HEK293 (cell line): ENCODE measurements around the gene ZNF565.
A peak's percentile ranks its signal among the peaks of the same experiment; 100 is the strongest.

ENCODE experiments used
- CTCF ChIA-PET: fragments of 350-600 bp; formaldehyde crosslinking; extraction: SDS; loops from one replicate; lab custom pipeline; 2021; ENCODE audit warnings: antibody characterized with exemption; lab: Yijun Ruan, JAX
- POLR2A ChIA-PET: fragments of 300-600 bp; formaldehyde crosslinking; extraction: SDS; loops from one replicate; lab custom pipeline; 2020; ENCODE audit warnings: antibody characterized with exemption, inconsistent platforms; lab: Yijun Ruan, JAX
- H3K27ac ChIP-seq: fragments of 200-500 bp; sonication (Bioruptor generic); 2 replicates; pipeline ENCODE4 v1.5.1; 2014; ENCODE audit warnings: low read depth, low read length, control low read depth, inconsistent platforms; ENCODE audit errors: extremely low read depth
- H3K36me3 ChIP-seq, 2 experiments: fragments of 200-500 bp in 1 of 2; sonication (Bioruptor generic) in 1 of 2; 1 replicate in 1 of 2; 2 replicates in 1 of 2; pipeline ENCODE4 v1.5.1; 2014 to 2017; ENCODE audit warnings: inconsistent platforms in 2 of 2, low read length in 2 of 2; ENCODE audit not compliant: control insufficient read depth in 2 of 2, insufficient read depth in 1 of 2
- H3K4me1 ChIP-seq: fragments of 200-500 bp; sonication (Bioruptor generic); 2 replicates; pipeline ENCODE4 v1.5.1; 2014; ENCODE audit warnings: mild to moderate bottlenecking, low read length, inconsistent platforms; ENCODE audit not compliant: control insufficient read depth, insufficient read depth
- H3K4me3 ChIP-seq: 2 replicates; pipeline ENCODE4 v1.5.1; 2011; ENCODE audit warnings: low read depth, mild to moderate bottlenecking, control low read depth, low read length, moderate library complexity
- H3K9me3 ChIP-seq: fragments of 200-500 bp; sonication (Bioruptor generic); 2 replicates; pipeline ENCODE4 v1.5.1; 2014; ENCODE audit warnings: low read depth, low read length, inconsistent platforms; ENCODE audit not compliant: control insufficient read depth, insufficient read depth
- GLI4 ChIP-seq: fragments of 450-650 bp; formaldehyde crosslinking; IDR thresholded peaks from 2 replicates; pipeline ENCODE4 v1.5.1; 2016; ENCODE audit warnings: missing biosample characterization, missing genetic modification characterization
- GLIS1 ChIP-seq: fragments of 450-650 bp; formaldehyde crosslinking; IDR thresholded peaks from 2 replicates; pipeline ENCODE4 v1.5.1; 2016; ENCODE audit warnings: missing biosample characterization, missing genetic modification characterization
- HOXC10 ChIP-seq: sonication (generic); formaldehyde crosslinking; IDR thresholded peaks from 2 replicates; pipeline ENCODE4 v1.8.1; 2023; ENCODE audit warnings: mild to moderate bottlenecking, missing genetic modification reagents
- KLF7 ChIP-seq: fragments of 450-650 bp; formaldehyde crosslinking; IDR thresholded peaks from 2 replicates; pipeline ENCODE4 v1.5.1; 2016; ENCODE audit warnings: missing biosample characterization, missing genetic modification characterization, borderline replicate concordance
- MEIS1 ChIP-seq: sonication (generic); formaldehyde crosslinking; IDR thresholded peaks from 2 replicates; pipeline ENCODE4 v1.8.1; 2022; ENCODE audit warnings: missing genetic modification reagents, mild to moderate bottlenecking, borderline replicate concordance
- MYNN ChIP-seq: fragments of 450-650 bp; formaldehyde crosslinking; IDR thresholded peaks from 2 replicates; pipeline ENCODE4 v1.5.1; 2016; ENCODE audit warnings: missing biosample characterization, missing genetic modification characterization, borderline replicate concordance
- OVOL3 ChIP-seq: fragments of 450-650 bp; formaldehyde crosslinking; IDR thresholded peaks from 2 replicates; pipeline ENCODE4 v1.5.1; 2016; ENCODE audit warnings: missing biosample characterization, missing genetic modification characterization
- REPIN1 ChIP-seq: fragments of 450-650 bp; formaldehyde crosslinking; IDR thresholded peaks from 2 replicates; pipeline ENCODE4 v1.5.1; 2017; ENCODE audit warnings: missing biosample characterization, missing genetic modification characterization, low read depth
- YY1 ChIP-seq: fragments of 450-650 bp; formaldehyde crosslinking; IDR thresholded peaks from 2 replicates; pipeline ENCODE4 v1.5.1; 2018; ENCODE audit warnings: missing biosample characterization, missing genetic modification characterization
- ZEB2 ChIP-seq: fragments of 450-650 bp; formaldehyde crosslinking; IDR thresholded peaks from 2 replicates; pipeline ENCODE4 v1.5.1; 2016; ENCODE audit warnings: missing biosample characterization, missing genetic modification characterization
- ZFP69B ChIP-seq: fragments of 450-650 bp; formaldehyde crosslinking; IDR thresholded peaks from 2 replicates; pipeline ENCODE4 v1.5.1; 2016; ENCODE audit warnings: missing biosample characterization, missing genetic modification characterization
- ZNF146 ChIP-seq: fragments of 450-650 bp; formaldehyde crosslinking; IDR thresholded peaks from 2 replicates; pipeline ENCODE4 v1.5.1; 2016; ENCODE audit warnings: missing biosample characterization, missing genetic modification characterization
- ZNF174 ChIP-seq: fragments of 450-650 bp; formaldehyde crosslinking; IDR thresholded peaks from 2 replicates; pipeline ENCODE4 v1.5.0; 2017; ENCODE audit warnings: missing biosample characterization, mild to moderate bottlenecking, missing genetic modification characterization
- ZNF175 ChIP-seq: fragments of 450-650 bp; formaldehyde crosslinking; IDR thresholded peaks from 2 replicates; pipeline ENCODE4 v1.5.1; 2016; ENCODE audit warnings: missing biosample characterization, missing genetic modification characterization
- ZNF214 ChIP-seq: fragments of 450-650 bp; formaldehyde crosslinking; IDR thresholded peaks from 2 replicates; pipeline ENCODE4 v1.5.1; 2017; ENCODE audit warnings: missing biosample characterization, mild to moderate bottlenecking, missing genetic modification characterization, borderline replicate concordance
- ZNF223 ChIP-seq: fragments of 450-650 bp; formaldehyde crosslinking; IDR thresholded peaks from 2 replicates; pipeline ENCODE4 v1.5.1; 2016; ENCODE audit warnings: missing biosample characterization, missing genetic modification characterization
- ZNF239 ChIP-seq: fragments of 450-650 bp; formaldehyde crosslinking; IDR thresholded peaks from 2 replicates; pipeline ENCODE4 v1.5.1; 2016; ENCODE audit warnings: missing biosample characterization, missing genetic modification characterization
- ZNF362 ChIP-seq: fragments of 450-650 bp; formaldehyde crosslinking; IDR thresholded peaks from 2 replicates; pipeline ENCODE4 v1.5.1; 2016; ENCODE audit warnings: missing biosample characterization, missing genetic modification characterization
- ZNF596 ChIP-seq: fragments of 450-650 bp; IDR thresholded peaks from 2 replicates; pipeline ENCODE4 v1.5.0; 2018; ENCODE audit warnings: missing biosample characterization, mild to moderate bottlenecking, missing genetic modification characterization, moderate library complexity
- ZNF639 ChIP-seq: fragments of 450-650 bp; formaldehyde crosslinking; IDR thresholded peaks from 2 replicates; pipeline ENCODE4 v1.5.1; 2016; ENCODE audit warnings: missing biosample characterization, missing genetic modification characterization
- ZNF654 ChIP-seq: fragments of 450-650 bp; formaldehyde crosslinking; IDR thresholded peaks from 2 replicates; pipeline ENCODE4 v1.5.1; 2016; ENCODE audit warnings: low read depth, missing biosample characterization, missing genetic modification characterization
- ZNF660 ChIP-seq: fragments of 450-650 bp; IDR thresholded peaks from 2 replicates; pipeline ENCODE4 v1.5.1; 2018; ENCODE audit warnings: missing biosample characterization, mild to moderate bottlenecking, missing genetic modification characterization
- TF ChIP-seq, protein P1 (sequence below): fragments of 450-650 bp; formaldehyde crosslinking; IDR thresholded peaks from 2 replicates; pipeline ENCODE4 v1.5.1; 2016; ENCODE audit warnings: missing biosample characterization, missing genetic modification characterization, low read depth
- TF ChIP-seq, protein P2 (sequence below): fragments of 450-650 bp; formaldehyde crosslinking; IDR thresholded peaks from 2 replicates; pipeline ENCODE4 v1.5.1; 2016; ENCODE audit warnings: missing biosample characterization, missing genetic modification characterization, borderline replicate concordance
- TF ChIP-seq, protein P3 (sequence below): fragments of 450-650 bp; IDR thresholded peaks from 2 replicates; pipeline ENCODE4 v1.5.1; 2018; ENCODE audit warnings: missing biosample characterization, missing genetic modification characterization

Gene ZNF565

DNA sequence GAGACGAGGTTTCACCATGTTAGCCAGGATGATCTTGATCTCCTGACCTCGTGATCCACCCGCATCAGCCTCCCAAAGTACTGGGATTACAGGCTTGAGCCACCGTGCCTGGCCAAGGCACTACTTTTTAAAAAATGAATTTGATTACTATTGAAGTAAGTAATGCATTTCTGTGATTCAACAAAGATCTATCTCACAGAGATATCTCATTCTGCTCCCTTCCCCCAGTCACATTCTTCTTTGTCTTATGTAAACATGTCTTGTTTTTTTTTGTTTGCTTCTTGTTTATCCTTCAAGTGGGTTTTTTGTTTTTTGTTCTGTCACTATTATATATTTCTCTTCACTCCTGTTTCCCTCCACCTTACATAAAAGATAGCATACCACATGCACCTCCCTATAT is 7.0 kb upstream of the ZNF565 start (continued):
- TF ChIP-seq, protein P1, sequence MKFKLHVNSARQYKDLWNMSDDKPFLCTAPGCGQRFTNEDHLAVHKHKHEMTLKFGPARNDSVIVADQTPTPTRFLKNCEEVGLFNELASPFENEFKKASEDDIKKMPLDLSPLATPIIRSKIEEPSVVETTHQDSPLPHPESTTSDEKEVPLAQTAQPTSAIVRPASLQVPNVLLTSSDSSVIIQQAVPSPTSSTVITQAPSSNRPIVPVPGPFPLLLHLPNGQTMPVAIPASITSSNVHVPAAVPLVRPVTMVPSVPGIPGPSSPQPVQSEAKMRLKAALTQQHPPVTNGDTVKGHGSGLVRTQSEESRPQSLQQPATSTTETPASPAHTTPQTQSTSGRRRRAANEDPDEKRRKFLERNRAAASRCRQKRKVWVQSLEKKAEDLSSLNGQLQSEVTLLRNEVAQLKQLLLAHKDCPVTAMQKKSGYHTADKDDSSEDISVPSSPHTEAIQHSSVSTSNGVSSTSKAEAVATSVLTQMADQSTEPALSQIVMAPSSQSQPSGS, result no peak
- no peak for TF ChIP-seq HOXC10 (CRISPR knock-in tag)
- no peak for TF ChIP-seq ZNF174 (tag by site-specific recombination)
- TF ChIP-seq, protein P2, sequence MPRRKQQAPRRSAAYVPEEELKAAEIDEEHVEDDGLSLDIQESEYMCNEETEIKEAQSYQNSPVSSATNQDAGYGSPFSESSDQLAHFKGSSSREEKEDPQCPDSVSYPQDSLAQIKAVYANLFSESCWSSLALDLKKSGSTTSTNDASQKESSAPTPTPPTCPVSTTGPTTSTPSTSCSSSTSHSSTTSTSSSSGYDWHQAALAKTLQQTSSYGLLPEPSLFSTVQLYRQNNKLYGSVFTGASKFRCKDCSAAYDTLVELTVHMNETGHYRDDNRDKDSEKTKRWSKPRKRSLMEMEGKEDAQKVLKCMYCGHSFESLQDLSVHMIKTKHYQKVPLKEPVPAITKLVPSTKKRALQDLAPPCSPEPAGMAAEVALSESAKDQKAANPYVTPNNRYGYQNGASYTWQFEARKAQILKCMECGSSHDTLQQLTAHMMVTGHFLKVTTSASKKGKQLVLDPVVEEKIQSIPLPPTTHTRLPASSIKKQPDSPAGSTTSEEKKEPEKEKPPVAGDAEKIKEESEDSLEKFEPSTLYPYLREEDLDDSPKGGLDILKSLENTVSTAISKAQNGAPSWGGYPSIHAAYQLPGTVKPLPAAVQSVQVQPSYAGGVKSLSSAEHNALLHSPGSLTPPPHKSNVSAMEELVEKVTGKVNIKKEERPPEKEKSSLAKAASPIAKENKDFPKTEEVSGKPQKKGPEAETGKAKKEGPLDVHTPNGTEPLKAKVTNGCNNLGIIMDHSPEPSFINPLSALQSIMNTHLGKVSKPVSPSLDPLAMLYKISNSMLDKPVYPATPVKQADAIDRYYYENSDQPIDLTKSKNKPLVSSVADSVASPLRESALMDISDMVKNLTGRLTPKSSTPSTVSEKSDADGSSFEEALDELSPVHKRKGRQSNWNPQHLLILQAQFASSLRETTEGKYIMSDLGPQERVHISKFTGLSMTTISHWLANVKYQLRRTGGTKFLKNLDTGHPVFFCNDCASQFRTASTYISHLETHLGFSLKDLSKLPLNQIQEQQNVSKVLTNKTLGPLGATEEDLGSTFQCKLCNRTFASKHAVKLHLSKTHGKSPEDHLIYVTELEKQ (tag by site-specific recombination), result no peak
- no peak for TF ChIP-seq MYNN (tag by site-specific recombination)

- Histone ChIP-seq H3K4me3 (peak overlapping the region; percentile 67), H3K4me1 (peaks cover 7% of the 10 kb centered on the region), H3K9me3 (no peaks in the 10 kb centered on the region), H3K36me3 (peaks cover 18 to 43% of the 10 kb centered on the region in 2 experiments), H3K27ac (peak overlapping the region; percentile 93)
- POLR2A ChIA-PET, result interaction anchor here (0.8 to 2.0 kb wide), 23 partner anchors 9 to 1692 kb away, joined by 3 to 19 read pairs (median 7); partner anchors contain the start of genes ALKBH6, CAPNS1, COX6B1 and POLR2I
- CTCF ChIA-PET, result interaction anchor here (0.6 to 1.8 kb wide), 5 partner anchors 88 to 758 kb away, joined by 3 to 12 read pairs (median 3); no protein-coding TSS in a partner anchor
- TF ChIP-seq MEIS1 (CRISPR knock-in tag) (no peak), ZNF596 (tag by site-specific recombination) (no peak), ZNF223 (tag by site-specific recombination) (peak; percentile 27; the same call in 1 of the 2 replicates), GLI4 (no peak), ZNF362 (tag by site-specific recombination) (no peak), ZNF639 (tag by site-specific recombination) (peak; percentile 58), ZNF214 (tag by site-specific recombination) (no peak), ZNF239 (tag by site-specific recombination) (peak; percentile 83; the same call in 1 of the 2 replicates), ZNF175 (tag by site-specific recombination) (no peak), ZFP69B (tag by site-specific recombination) (peak; percentile 81; the same call in 1 of the 2 replicates), YY1 (tag by site-specific recombination) (peak; percentile 48), GLIS1 (tag by site-specific recombination) (no peak), ZNF146 (peak; percentile 78; the same call in 1 of the 2 replicates), OVOL3 (tag by site-specific recombination) (peak; percentile 100), KLF7 (tag by site-specific recombination) (no peak; the same call in none of the 2 replicates), ZEB2 (tag by site-specific recombination) (no peak), ZNF654 (tag by site-specific recombination) (no peak; the same call in 1 of the 2 replicates), ZNF660 (tag by site-specific recombination) (no peak), REPIN1 (tag by site-specific recombination) (peak; percentile 89; the same call in 1 of the 2 replicates)
- TF ChIP-seq, protein P3, sequence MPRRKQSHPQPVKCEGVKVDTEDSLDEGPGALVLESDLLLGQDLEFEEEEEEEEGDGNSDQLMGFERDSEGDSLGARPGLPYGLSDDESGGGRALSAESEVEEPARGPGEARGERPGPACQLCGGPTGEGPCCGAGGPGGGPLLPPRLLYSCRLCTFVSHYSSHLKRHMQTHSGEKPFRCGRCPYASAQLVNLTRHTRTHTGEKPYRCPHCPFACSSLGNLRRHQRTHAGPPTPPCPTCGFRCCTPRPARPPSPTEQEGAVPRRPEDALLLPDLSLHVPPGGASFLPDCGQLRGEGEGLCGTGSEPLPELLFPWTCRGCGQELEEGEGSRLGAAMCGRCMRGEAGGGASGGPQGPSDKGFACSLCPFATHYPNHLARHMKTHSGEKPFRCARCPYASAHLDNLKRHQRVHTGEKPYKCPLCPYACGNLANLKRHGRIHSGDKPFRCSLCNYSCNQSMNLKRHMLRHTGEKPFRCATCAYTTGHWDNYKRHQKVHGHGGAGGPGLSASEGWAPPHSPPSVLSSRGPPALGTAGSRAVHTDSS (tag by site-specific recombination), result no peak
Observed at GRCh38 chr19:36215276-36216123, 1.0 kb upstream of the ZNF565 start.
